ENCODE results near the gene PIGU.
A peak's percentile ranks its signal among the peaks of the same experiment; 100 is the strongest.
"Not testable (repeated sequence)": the region's sequence is repeated elsewhere in the genome, so short reads cannot be mapped to it uniquely, and the experiment has no call there.

PIGU gene

GRCh38 chr20:34676642-34677373 is at the start of gene PIGU:
Gene PIGU, minus strand, starts transcription at chr20:34677092. Its CDS starts 7 bp downstream, at chr20:34677085.
- peak; percentile 98 for DNase-seq

GRCh38 chr20:34724172-34724571 is 47.3 kb upstream of the PIGU start:
- no peak for DNase-seq

GRCh38 chr20:34722560-34722959 is 45.7 kb upstream of the PIGU start:
- DNase-seq = not testable (repeated sequence)

GRCh38 chr20:34720266-34720665 is 43.4 kb upstream of the PIGU start:
- DNase-seq = no peak

- DNase-seq = not testable (repeated sequence)
Measured at GRCh38 chr20:34719242-34720017, 42.5 kb upstream of the PIGU start.

- no peak for DNase-seq
Measured at GRCh38 chr20:34717230-34718095, 40.6 kb upstream of the PIGU start.

GRCh38 chr20:34716921-34717229 is 40.0 kb upstream of the PIGU start:
- no peak for DNase-seq

GRCh38 chr20:34715384-34715783 is 38.5 kb upstream of the PIGU start:
- no peak for DNase-seq

GRCh38 chr20:34713944-34714515 is 37.1 kb upstream of the PIGU start:
- not testable (repeated sequence) for DNase-seq

GRCh38 chr20:34713194-34713943 is 36.5 kb upstream of the PIGU start:
- DNase-seq = peak; percentile 86

GRCh38 chr20:34712525-34713192 is 35.8 kb upstream of the PIGU start:
- no peak for DNase-seq

- DNase-seq = no peak
Measured at GRCh38 chr20:34711813-34712430, 35.0 kb upstream of the PIGU start.

GRCh38 chr20:34710861-34711574 is 34.1 kb upstream of the PIGU start:
- no peak for DNase-seq

- DNase-seq = no peak
Measured at GRCh38 chr20:34710568-34710839, 33.6 kb upstream of the PIGU start.

- DNase-seq = no peak
Measured at GRCh38 chr20:34709831-34710567, 33.1 kb upstream of the PIGU start.

GRCh38 chr20:34709044-34709830 is 32.3 kb upstream of the PIGU start:
- no peak for DNase-seq

- DNase-seq = peak; percentile 33
Measured at GRCh38 chr20:34708621-34709043, 31.7 kb upstream of the PIGU start.

GRCh38 chr20:34706912-34707784 is 30.3 kb upstream of the PIGU start:
- peak; percentile 23 for DNase-seq

Measured in NCI-H82 (cell line).